HCT116 (cell line): ENCODE data around the gene DIS3L2. TPM values are rescaled to one million over a fixed set of nuclear protein-coding genes. Genes with fewer than 3 reads are reported as not detected.
"Not testable (repeated sequence)": the region's sequence is repeated elsewhere in the genome, so short reads cannot be mapped to it uniquely, and the experiment has no call there.

Experiments used
- ATAC-seq: fragments of 200-7000 bp; cut with Tn5 transposase; 2 replicates; pipeline ENCODE4 v1.9.1; 2020; ENCODE audit warnings: mild to moderate bottlenecking, moderate library complexity
- BruUV-seq: library from RNA; stranded (reverse); fragments of 400-500 nt; replicated peaks from 2 replicates; lab custom pipeline; 2021; lab: Mats Ljungman, UMichigan
- CTCF ChIA-PET: fragments of 300-600 bp; sonication (Branson Sonifier 250); formaldehyde crosslinking; loops from one replicate; lab custom pipeline; 2021; ENCODE audit warnings: antibody characterized with exemption; lab: Charles Lee
- POLR2A ChIA-PET: fragments of 300-600, 350-600 bp; sonication (Branson Sonifier 250); formaldehyde crosslinking; loops from one replicate; lab custom pipeline; 2021; ENCODE audit warnings: antibody characterized with exemption; lab: Charles Lee
- RAD21 ChIA-PET, 2 experiments: fragments of 300-600 bp; sonication (Branson Sonifier 250); formaldehyde crosslinking; loops; one replicate each; lab custom pipeline; 2023; ENCODE audit warnings: low total read pairs in 2 of 2; ENCODE audit not compliant: uncharacterized antibody in 2 of 2, unreplicated experiment in 2 of 2, low non-redundant PET in 1 of 2; lab: Charles Lee
- DNase-seq: peaks from one replicate; pipeline ENCODE4 v3.0.0-alpha.2; 2010; ENCODE audit warnings: low read depth, low spot score
- H2AFZ ChIP-seq: fragments of 200-600 bp; shearing (Covaris generic), sonication (generic); 2 replicates; pipeline ENCODE4 v1.6.1; 2017; ENCODE audit warnings: low read depth, mixed run types, mixed read lengths, antibody characterized with exemption, low read length; ENCODE audit not compliant: poor library complexity, severe bottlenecking
- H3K27ac ChIP-seq: 2 replicates; pipeline ENCODE4 v1.5.1; 2012; ENCODE audit warnings: low read depth, low read length
- H3K27me3 ChIP-seq: fragments of 200-600 bp; sonication (generic); 2 replicates; pipeline ENCODE4 v1.6.1; 2016; ENCODE audit warnings: mixed run types, low read length, mixed read lengths; ENCODE audit not compliant: insufficient read depth
- H3K36me3 ChIP-seq, 2 experiments: fragments of 200-500 bp in 1 of 2; fragments of 200-600 bp in 1 of 2; sonication (Bioruptor generic) in 1 of 2; sonication (generic) in 1 of 2; 2 replicates each; pipeline versions ENCODE4 v1.5.1 to v1.6.1; 2014 to 2016; ENCODE audit warnings: low read length in 2 of 2, inconsistent platforms in 1 of 2, mixed read lengths in 1 of 2, mixed run types in 1 of 2; ENCODE audit not compliant: insufficient read depth in 2 of 2, control insufficient read depth in 1 of 2
- H3K4me1 ChIP-seq, 2 experiments: fragments of 200-600 bp in 1 of 2; sonication (generic) in 1 of 2; 2 replicates each; pipeline versions ENCODE4 v1.5.1 to v1.6.1; 2012 to 2017; ENCODE audit warnings: low read length in 2 of 2, inconsistent platforms in 1 of 2, mild to moderate bottlenecking in 1 of 2, mixed read lengths in 1 of 2, mixed run types in 1 of 2, moderate library complexity in 1 of 2; ENCODE audit not compliant: insufficient read depth in 2 of 2, control insufficient read depth in 1 of 2
- H3K4me2 ChIP-seq: fragments of 200-600 bp; sonication (generic); 2 replicates; pipeline ENCODE4 v1.6.1; 2017; ENCODE audit warnings: mixed run types, low read length, mixed read lengths
- H3K4me3 ChIP-seq, 2 experiments: fragments of 200-600 bp in 1 of 2; sonication (generic) in 1 of 2; replicated peaks in 1 of 2; 2 replicates each; pipeline ENCODE4 v1.5.1; 2011 to 2016; ENCODE audit warnings: low read length in 2 of 2, control low read depth in 1 of 2, low read depth in 1 of 2, mild to moderate bottlenecking in 1 of 2, mixed read lengths in 1 of 2, mixed run types in 1 of 2
- H3K79me2 ChIP-seq: fragments of 200-600 bp; sonication (generic); 2 replicates; pipeline ENCODE4 v1.6.1; 2017; ENCODE audit warnings: mild to moderate bottlenecking, mixed run types, low read length, moderate library complexity, mixed read lengths; ENCODE audit not compliant: insufficient read depth
- H3K9ac ChIP-seq: fragments of 200-600 bp; sonication (generic); 2 replicates; pipeline ENCODE4 v1.6.1; 2016; ENCODE audit warnings: low read length, mixed read lengths
- H3K9me2 ChIP-seq: fragments of 200-600 bp; sonication (generic), shearing (Covaris generic); 2 replicates; pipeline ENCODE4 v1.6.1; 2017; ENCODE audit warnings: mixed run types, mild to moderate bottlenecking, moderate library complexity; ENCODE audit not compliant: insufficient read depth
- H3K9me3 ChIP-seq, 2 experiments: fragments of 200-500 bp in 1 of 2; fragments of 200-600 bp in 1 of 2; sonication (Bioruptor generic) in 1 of 2; sonication (generic) in 1 of 2; 2 replicates each; pipeline ENCODE4 v1.6.1; 2014 to 2017; ENCODE audit warnings: low read length in 2 of 2, mixed read lengths in 2 of 2, inconsistent platforms in 1 of 2, low read depth in 1 of 2, mild to moderate bottlenecking in 1 of 2, mixed run types in 1 of 2, moderate library complexity in 1 of 2; ENCODE audit not compliant: control insufficient read depth in 1 of 2, insufficient read depth in 1 of 2
- H4K20me1 ChIP-seq: fragments of 200-600 bp; sonication (generic), shearing (Covaris generic); 2 replicates; pipeline ENCODE4 v1.6.1; 2017; ENCODE audit warnings: mixed run types, mild to moderate bottlenecking, moderate library complexity; ENCODE audit not compliant: insufficient read depth
- CEBPB ChIP-seq: IDR thresholded peaks from 2 replicates; pipeline ENCODE4 v1.6.1; 2012; ENCODE audit warnings: low read depth
- EZH2 ChIP-seq: fragments of 200-600 bp; sonication (generic); IDR thresholded peaks from 2 replicates; pipeline ENCODE4 v1.6.1; 2017; ENCODE audit warnings: antibody characterized with exemption, mixed run types
- FOSL1 ChIP-seq: IDR thresholded peaks from 2 replicates; pipeline ENCODE4 v1.6.1; 2012; ENCODE audit warnings: low read depth
- ZFX ChIP-seq: fragments of 450-650 bp; IDR thresholded peaks from 2 replicates; pipeline ENCODE4 v1.6.1; 2017
- intact Hi-C: fragments of 100-400 bp; cut with micrococcal nuclease; formaldehyde crosslinking; loops from 2 replicates; pipeline ENCODE4 v1.10.0; 2022
- total RNA-seq: library from RNA; stranded (reverse); gene quantifications from one replicate; pipeline ENCODE4 v1.2.1, GENCODE V29; 2021; ENCODE audit not compliant: unreplicated experiment
- TF ChIP-seq, protein P1 (sequence below): IDR thresholded peaks from 2 replicates; pipeline ENCODE4 v1.6.1; 2011; ENCODE audit warnings: mild to moderate bottlenecking, low read length, moderate library complexity; ENCODE audit not compliant: insufficient replicate concordance; ENCODE audit errors: extremely low read depth
- TF ChIP-seq, protein P2 (sequence below): IDR thresholded peaks from 2 replicates; pipeline ENCODE4 v1.6.1; 2012

Gene DIS3L2
- total RNA-seq, 1 experiment from 2014 or later = 42.5 TPM

DNA sequence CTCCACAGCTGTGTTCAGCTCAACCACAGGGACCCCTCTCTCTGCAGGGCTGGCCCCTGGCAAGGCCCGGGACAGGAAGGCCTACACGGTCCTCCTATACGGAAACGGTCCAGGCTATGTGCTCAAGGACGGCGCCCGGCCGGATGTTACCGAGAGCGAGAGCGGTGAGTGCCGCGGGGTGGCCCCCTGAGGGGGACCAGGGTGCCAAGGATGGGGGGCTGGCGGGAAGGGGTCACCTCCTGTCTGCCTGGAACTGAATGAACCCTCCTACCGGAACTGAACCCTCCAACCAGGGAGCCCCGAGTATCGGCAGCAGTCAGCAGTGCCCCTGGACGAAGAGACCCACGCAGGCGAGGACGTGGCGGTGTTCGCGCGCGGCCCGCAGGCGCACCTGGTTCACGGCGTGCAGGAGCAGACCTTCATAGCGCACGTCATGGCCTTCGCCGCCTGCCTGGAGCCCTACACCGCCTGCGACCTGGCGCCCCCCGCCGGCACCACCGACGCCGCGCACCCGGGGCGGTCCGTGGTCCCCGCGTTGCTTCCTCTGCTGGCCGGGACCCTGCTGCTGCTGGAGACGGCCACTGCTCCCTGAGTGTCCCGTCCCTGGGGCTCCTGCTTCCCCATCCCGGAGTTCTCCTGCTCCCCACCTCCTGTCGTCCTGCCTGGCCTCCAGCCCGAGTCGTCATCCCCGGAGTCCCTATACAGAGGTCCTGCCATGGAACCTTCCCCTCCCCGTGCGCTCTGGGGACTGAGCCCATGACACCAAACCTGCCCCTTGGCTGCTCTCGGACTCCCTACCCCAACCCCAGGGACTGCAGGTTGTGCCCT is 419.9 kb downstream of the DIS3L2 start:
- H3K36me3 ChIP-seq, H3K27ac ChIP-seq, ATAC-seq, intact Hi-C loops, CTCF ChIA-PET, H3K9ac ChIP-seq, H3K4me2 ChIP-seq, H3K27me3 ChIP-seq, DNase-seq, RAD21 ChIA-PET, POLR2A ChIA-PET, H3K9me3 ChIP-seq, H3K4me3 ChIP-seq, H3K79me2 ChIP-seq, H3K9me2 ChIP-seq, H4K20me1 ChIP-seq, H2AFZ ChIP-seq, BruUV-seq: not testable (repeated sequence)
- H3K4me1 ChIP-seq = peaks cover 15 to 23% of the 10 kb centered on the region in 2 experiments

DNA sequence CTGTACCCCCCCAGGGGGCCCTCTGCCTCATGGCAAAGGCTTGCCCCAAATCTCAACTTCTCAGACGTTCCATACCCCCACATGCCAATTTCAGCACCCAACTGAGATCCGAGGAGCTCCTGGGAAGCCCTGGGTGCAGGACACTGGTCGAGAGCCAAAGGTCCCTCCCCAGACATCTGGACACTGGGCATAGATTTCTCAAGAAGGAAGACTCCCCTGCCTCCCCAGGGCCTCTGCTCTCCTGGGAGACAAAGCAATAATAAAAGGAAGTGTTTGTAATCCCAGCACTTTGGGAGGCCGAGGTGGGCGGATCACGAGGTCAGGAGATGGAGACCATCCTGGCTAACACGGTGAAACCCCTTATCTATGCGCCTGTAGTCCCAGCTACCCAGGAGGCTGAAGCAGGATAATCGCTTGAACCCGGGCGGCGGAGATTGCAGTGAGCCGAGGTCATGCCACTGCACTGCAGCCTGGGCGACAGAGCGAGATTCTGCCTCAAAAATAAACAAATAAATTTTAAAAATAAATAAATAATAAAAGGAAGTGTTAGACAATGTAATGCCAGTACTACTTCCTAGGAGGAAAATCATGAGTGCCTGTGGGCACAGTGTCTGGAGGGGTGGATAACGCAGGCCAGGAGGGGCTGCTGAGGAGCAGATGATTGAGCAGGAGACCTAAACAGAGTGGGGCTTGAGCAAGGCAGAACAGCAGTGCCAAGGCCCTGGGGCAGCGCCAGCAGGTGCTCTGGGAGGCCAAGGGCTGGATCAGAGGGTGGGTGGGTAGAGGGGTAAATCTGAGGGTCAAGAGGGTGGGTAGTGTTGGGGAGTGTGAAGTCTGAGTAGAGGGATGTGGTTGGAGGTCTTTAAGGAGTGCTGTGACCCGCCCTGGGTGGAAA is 421.1 kb downstream of the DIS3L2 start:
- CTCF ChIA-PET = no interaction called here
- no peak overlapping the region for H3K27ac ChIP-seq

More for the DNA sequence above, 421.1 kb downstream of the DIS3L2 start:
- BruUV-seq = no TSS peak
- Histone ChIP-seq H3K4me1 (peaks cover 16 to 23% of the 10 kb centered on the region in 2 experiments), H3K9me2 (no peaks in the 10 kb centered on the region), H3K27me3 (no peaks in the 10 kb centered on the region), H2AFZ (no peak overlapping the region), H3K9ac (no peak overlapping the region), H3K4me3 (no peak overlapping the region), H3K4me2 (no peak overlapping the region), H3K9me3 (no peaks in the 10 kb centered on the region), H4K20me1 (no peaks in the 10 kb centered on the region), H3K36me3 (no peaks in the 10 kb centered on the region), H3K79me2 (no peaks in the 10 kb centered on the region)
- no peak for ATAC-seq
- TF ChIP-seq ZFX (no peak), FOSL1 (no peak), CEBPB (no peak), EZH2 (no peak)
- TF ChIP-seq, protein P1, sequence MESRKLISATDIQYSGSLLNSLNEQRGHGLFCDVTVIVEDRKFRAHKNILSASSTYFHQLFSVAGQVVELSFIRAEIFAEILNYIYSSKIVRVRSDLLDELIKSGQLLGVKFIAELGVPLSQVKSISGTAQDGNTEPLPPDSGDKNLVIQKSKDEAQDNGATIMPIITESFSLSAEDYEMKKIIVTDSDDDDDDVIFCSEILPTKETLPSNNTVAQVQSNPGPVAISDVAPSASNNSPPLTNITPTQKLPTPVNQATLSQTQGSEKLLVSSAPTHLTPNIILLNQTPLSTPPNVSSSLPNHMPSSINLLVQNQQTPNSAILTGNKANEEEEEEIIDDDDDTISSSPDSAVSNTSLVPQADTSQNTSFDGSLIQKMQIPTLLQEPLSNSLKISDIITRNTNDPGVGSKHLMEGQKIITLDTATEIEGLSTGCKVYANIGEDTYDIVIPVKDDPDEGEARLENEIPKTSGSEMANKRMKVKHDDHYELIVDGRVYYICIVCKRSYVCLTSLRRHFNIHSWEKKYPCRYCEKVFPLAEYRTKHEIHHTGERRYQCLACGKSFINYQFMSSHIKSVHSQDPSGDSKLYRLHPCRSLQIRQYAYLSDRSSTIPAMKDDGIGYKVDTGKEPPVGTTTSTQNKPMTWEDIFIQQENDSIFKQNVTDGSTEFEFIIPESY = no peak
- TF ChIP-seq, protein P2, sequence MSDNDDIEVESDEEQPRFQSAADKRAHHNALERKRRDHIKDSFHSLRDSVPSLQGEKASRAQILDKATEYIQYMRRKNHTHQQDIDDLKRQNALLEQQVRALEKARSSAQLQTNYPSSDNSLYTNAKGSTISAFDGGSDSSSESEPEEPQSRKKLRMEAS = no peak
- POLR2A ChIA-PET = no interaction called here
- DNase-seq = no peak
- intact Hi-C loops = no loop called here
- RAD21 ChIA-PET = no interaction called here
